ENCODE data around the gene PPP2R5D.
"Not testable (repeated sequence)": the region's sequence is repeated elsewhere in the genome, so short reads cannot be mapped to it uniquely, and the experiment has no call there.

PPP2R5D gene

DNA sequence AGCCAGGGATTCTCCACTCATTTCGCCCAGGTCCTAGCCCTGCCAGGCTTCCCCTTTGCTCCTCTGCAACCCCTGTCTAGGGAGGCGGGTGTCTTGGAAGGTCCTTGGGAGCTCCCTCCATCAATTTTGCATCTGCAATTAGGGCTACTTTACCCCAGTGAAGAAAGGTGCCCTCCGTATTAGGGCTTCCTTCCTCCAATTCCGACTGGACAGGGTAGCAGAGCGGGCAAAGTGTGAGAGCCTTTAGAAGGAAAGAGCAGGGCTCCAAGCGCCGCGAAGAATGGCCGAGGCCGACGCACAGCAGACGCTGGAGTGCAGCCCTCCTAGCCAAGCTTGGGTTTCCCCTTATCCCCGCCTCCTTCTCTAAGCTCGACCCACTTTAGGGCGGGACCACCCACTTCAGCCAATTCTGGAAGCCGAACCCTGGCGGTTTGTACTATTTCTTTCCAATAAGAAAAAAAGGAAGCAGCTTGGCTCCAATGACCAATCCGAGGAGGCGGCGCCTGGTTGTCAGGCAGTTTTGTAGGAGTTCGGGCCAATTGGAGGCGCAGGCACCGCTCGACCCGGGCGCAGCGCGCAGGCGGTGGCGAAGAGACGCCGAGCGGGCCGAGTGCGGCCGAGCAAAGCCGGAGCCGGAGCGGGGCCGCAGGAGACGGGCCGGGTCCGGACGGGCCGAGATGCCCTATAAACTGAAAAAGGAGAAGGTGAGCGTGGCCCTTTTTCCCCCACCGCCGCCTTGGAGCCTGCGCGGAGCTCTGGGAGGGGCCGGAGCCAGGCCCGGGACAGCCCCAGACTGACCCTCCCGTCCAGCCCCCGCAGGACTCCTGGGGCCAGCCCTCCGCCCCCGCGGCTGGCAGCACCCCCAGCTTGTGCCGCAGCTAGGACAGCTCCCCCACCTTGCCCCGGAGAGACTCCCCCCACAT is at the start of gene PPP2R5D:
Gene PPP2R5D (plus strand): TSS at position 570 of the 923 bp plus-strand sequence. CDS start 108 bp downstream, at position 678.
- peak; percentile 99 for DNase-seq

DNA sequence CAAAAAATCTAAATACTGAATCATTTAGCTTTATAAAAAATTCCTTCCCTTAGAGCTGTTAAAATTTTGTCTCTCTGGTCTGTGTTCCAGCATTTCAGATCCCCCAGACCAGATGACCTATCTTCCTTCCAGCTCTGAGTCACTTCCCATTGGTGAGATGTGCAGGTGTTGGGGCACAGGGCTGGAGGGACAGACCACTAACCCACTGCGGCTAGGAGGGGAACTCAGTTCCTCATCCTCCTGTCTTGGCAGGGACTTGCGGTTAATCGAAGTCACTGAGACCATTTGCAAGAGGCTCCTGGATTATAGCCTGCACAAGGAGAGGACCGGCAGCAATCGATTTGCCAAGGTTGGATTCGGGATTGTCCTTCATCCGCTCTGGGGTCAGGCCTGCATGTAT is 49.0 kb upstream of the PPP2R5D start:
- no peak for DNase-seq

- no peak for DNase-seq
Observed at GRCh38 chr6:42936398-42936797, 48.0 kb upstream of the PPP2R5D start.

- no peak for DNase-seq
Observed at GRCh38 chr6:42937548-42938427, 46.6 kb upstream of the PPP2R5D start.

- no peak for DNase-seq
Observed at GRCh38 chr6:42938428-42938796, 46.0 kb upstream of the PPP2R5D start.

- no peak for DNase-seq
Observed at GRCh38 chr6:42938987-42939809, 45.2 kb upstream of the PPP2R5D start.

GRCh38 chr6:42939810-42940167 is 44.6 kb upstream of the PPP2R5D start:
- no peak for DNase-seq

GRCh38 chr6:42940493-42941045 is 43.8 kb upstream of the PPP2R5D start:
- DNase-seq: no peak

DNA sequence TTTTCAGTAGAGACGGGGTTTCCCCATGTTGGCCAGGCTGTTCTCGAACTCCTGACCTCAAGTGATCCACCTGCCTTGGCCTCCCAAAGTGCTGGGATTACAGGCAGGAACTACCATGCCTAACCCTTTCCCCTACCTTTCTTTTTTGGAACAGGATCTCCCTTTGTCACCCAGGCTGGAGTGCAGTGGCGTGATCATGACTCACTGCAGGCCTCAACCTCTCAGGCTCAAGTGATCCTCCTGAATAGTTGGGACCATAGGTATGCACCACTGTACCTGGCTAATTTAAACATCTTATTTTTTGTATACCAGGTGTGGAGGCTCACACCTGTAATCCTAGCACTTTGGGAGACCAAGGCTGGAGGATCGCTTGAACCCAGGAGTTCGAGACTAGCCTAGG is 43.0 kb upstream of the PPP2R5D start:
- not testable (repeated sequence) for DNase-seq

GRCh38 chr6:42942444-42942843 is 41.9 kb upstream of the PPP2R5D start:
- no peak for DNase-seq

GRCh38 chr6:42947950-42948349 is 36.4 kb upstream of the PPP2R5D start:
- DNase-seq: no peak

- DNase-seq: no peak
Observed at GRCh38 chr6:42952389-42952788, 32.0 kb upstream of the PPP2R5D start.

DNA sequence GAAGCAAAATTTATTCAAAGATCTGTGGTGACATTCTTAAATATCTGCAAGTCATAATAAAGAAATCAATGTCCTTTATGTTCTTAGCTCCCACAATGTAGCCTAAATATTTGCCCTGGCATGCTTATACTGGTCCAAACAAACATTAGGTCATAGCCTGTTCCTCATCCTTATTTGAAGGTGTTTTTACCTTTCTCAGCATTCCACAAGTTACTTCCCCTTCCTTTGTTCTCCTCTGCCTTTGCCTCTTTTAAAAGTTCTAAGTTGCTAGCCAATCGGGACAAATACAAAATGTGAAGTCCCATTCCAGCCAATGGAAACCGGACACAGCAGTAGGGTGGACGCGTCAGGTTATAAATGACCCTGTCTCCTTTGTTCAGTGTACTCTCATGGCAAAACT is 30.0 kb upstream of the PPP2R5D start:
- not testable (repeated sequence) for DNase-seq

- no peak for DNase-seq
Observed at GRCh38 chr6:42958125-42958524, 26.2 kb upstream of the PPP2R5D start.

- DNase-seq: no peak
Observed at GRCh38 chr6:42959917-42960242, 24.5 kb upstream of the PPP2R5D start.

- peak; percentile 58 for DNase-seq
Observed at GRCh38 chr6:42960243-42961019, 23.9 kb upstream of the PPP2R5D start, which contains the start of gene GNMT. TSS of gene GNMT (plus strand) at chr6:42960754. CDS start at chr6:42960768, 14 bp downstream.

DNA sequence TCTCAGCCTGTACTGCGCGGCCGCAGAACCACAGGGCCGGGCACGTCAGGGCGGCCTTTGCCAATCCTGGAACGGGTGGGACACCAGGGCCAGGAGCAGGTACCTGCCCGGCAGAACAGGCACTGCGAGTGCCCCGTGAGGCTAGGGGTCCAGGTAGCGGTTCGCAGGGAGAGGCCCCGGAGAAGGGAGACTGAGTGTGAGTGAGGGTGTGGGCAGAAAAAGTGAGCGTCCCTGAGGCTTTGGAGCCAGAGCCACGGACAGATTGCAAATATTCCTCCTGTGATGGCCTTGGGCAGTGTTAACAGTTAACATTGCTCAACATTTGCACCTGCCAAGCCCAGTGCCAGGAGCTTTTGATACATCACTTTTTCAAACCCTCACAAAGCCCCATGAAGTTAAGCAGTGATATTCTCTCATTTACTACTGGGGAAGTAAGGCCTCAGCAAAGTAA is 23.3 kb upstream of the PPP2R5D start:
- DNase-seq: peak; percentile 29

DNA sequence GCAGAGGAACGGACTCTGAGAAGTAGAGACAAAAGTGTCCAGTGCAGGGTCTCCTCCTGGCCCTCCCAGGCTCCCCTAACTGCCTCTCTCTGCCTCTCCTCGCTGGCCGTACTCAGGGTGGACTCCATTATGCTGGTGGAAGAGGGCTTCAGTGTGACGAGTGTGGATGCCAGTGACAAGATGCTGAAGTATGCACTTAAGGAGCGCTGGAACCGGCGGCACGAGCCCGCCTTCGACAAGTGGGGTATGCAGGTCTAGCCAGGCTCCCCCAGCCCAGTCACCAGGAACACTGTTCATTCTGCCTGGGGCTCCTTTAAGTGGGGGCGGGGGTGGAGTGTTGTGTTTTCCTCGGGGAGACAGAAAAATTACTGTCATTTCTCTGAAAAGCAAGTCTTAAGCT is 22.3 kb upstream of the PPP2R5D start:
- no peak for DNase-seq

GRCh38 chr6:42962502-42963178 is 21.7 kb upstream of the PPP2R5D start:
- DNase-seq: no peak

DNA sequence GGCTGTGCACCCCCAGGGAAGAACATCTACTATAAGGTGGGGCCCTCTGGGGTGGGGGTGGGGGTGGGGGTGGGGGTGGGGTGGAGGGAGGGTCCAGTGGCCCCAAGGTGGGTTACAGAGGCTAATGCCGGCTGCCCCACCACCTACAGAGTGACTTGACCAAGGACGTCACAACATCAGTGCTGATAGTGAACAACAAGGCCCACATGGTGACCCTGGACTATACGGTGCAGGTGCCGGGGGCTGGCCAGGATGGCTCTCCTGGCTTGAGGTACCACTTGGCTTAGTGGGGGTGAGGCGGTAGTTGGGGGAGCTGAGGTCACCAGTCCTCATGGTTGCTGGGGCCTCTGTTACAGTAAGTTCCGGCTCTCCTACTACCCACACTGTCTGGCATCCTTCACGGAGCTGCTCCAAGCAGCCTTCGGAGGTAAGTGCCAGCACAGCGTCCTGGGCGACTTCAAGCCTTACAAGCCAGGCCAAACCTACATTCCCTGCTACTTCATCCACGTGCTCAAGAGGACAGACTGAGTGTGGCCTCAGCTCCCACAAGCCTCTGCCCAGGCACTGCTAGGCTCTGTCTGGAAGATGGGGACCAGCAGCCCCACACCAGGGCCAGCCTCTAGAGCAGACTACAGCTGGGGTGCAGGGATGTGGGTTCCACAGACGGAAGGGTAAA is 21.1 kb upstream of the PPP2R5D start:
- DNase-seq: no peak

All from NCI-H1105 (cell line).